NCI-H1105 (cell line): Measurements from ENCODE around the gene FAM181A.
A peak's percentile ranks its signal among the peaks of the same experiment; 100 is the strongest.

Experiments used
- DNase-seq: peaks from one replicate; lab custom pipeline; 2025; lab: John Stamatoyannopoulos, UW

The FAM181A gene

GRCh38 chr14:93929048-93929535, 1.9 kb downstream of the FAM181A start:
- DNase-seq: no peak

GRCh38 chr14:93929657-93930056, 2.5 kb downstream of the FAM181A start:
- DNase-seq: no peak

- DNase-seq: no peak
Measured at GRCh38 chr14:93930296-93930988, 3.3 kb downstream of the FAM181A start.

- no peak for DNase-seq
Measured at GRCh38 chr14:93930989-93931307, 3.8 kb downstream of the FAM181A start.

- no peak for DNase-seq
Measured at GRCh38 chr14:93932642-93933041, 5.5 kb downstream of the FAM181A start.

GRCh38 chr14:93935213-93935612, 8.1 kb downstream of the FAM181A start:
- no peak for DNase-seq

- peak; percentile 16 for DNase-seq
Measured at GRCh38 chr14:93936245-93936644, 9.1 kb downstream of the FAM181A start.

GRCh38 chr14:93936926-93937325, 9.8 kb downstream of the FAM181A start:
- DNase-seq: no peak

- peak; percentile 71 for DNase-seq
Measured at GRCh38 chr14:93937519-93937918, 10.4 kb downstream of the FAM181A start.

GRCh38 chr14:93938751-93939303, 11.7 kb downstream of the FAM181A start:
- DNase-seq: no peak

- DNase-seq: no peak
Measured at GRCh38 chr14:93939304-93940229, 12.4 kb downstream of the FAM181A start.

GRCh38 chr14:93940437-93940836, 13.3 kb downstream of the FAM181A start:
- DNase-seq: no peak

- DNase-seq: peak; percentile 90
Measured at GRCh38 chr14:93941293-93941910, 14.3 kb downstream of the FAM181A start.

GRCh38 chr14:93943052-93943451, 15.9 kb downstream of the FAM181A start:
- no peak for DNase-seq

- DNase-seq: no peak
Measured at GRCh38 chr14:93943930-93944329, 16.8 kb downstream of the FAM181A start.

GRCh38 chr14:93944348-93945069, 17.4 kb downstream of the FAM181A start:
- DNase-seq: no peak

- no peak for DNase-seq
Measured at GRCh38 chr14:93945070-93945399, 17.9 kb downstream of the FAM181A start.

- DNase-seq: no peak
Measured at GRCh38 chr14:93946104-93946503, 19.0 kb downstream of the FAM181A start.

- DNase-seq: no peak
Measured at GRCh38 chr14:93946541-93947090, 19.5 kb downstream of the FAM181A start.

- no peak for DNase-seq
Measured at GRCh38 chr14:93947282-93947681, 20.1 kb downstream of the FAM181A start.

GRCh38 chr14:93949511-93950075, 22.4 kb downstream of the FAM181A start:
- DNase-seq: no peak
